NCI-H446 (cell line): ENCODE measurements around the gene TERC.
A peak's percentile ranks its signal among the peaks of the same experiment; 100 is the strongest.
"Not testable (repeated sequence)": the region's sequence is repeated elsewhere in the genome, so short reads cannot be mapped to it uniquely, and the experiment has no call there.

Experiments
- DNase-seq, 2 experiments: peaks; one replicate each; lab custom pipeline; 2025; lab: John Stamatoyannopoulos, UW

The TERC gene

GRCh38 chr3:169771497-169772304 lies 6.8 kb upstream of the TERC start:
- peak; percentile 93 to 98 for DNase-seq

DNA sequence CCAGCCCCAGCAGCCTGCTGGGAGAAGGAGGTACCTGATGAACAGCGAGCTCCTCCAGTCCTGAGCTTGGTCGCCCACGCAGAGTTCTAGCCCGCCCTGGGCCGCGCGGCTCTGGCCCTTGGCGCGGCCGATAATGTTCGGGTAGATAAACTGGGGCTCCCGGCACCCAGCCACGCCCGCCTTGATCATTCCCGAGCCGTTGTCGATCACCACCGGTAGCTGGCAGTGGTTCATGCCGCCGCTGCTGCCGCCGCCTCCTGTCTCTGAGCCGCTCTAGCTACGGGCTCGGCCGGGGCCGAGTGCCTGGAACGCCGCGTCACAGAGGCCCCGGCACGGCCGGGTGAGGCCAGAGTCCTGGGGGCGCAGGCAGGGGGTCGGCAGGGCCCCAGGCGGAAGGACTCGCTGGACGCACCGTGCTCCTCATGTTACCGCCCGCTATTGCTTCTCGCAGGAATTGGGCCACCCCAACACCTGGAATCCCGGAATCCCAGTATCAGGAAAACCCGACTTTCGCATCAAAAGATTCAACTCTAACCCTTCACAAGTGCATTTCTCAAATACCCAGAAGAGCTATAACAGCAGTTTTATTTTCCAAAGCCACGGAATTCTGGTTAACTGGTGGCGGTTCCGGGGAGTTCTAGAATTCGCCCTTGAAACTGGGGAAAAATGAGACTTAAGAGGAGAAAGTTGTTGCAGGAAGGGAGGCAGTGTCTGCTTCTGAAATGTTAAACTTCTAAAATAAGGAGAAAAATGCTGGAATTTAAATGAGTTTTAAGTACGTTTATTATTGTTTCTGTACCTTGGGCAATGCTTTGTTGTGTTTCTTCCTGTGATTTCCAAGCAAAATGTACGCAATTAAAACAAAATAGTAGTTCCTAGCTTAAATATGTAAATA lies 4.7 kb upstream of the TERC start, which contains the start of gene ACTRT3:
Gene ACTRT3, minus strand, starts transcription at position 275 of the 895 bp plus-strand sequence. Its CDS starts 41 bp downstream, at position 234.
- DNase-seq = peak; percentile 33 to 70

- peak in 1 of 2 experiments; percentile 53 for DNase-seq
These were observed 463 bp downstream of the TERC start for GRCh38 chr3:169764312-169764881.

- DNase-seq = no peak
These were observed 4.4 kb downstream of the TERC start for GRCh38 chr3:169760479-169760878.

GRCh38 chr3:169759256-169759655 lies 5.6 kb downstream of the TERC start:
- DNase-seq = no peak

GRCh38 chr3:169758359-169758994 lies 6.4 kb downstream of the TERC start:
- DNase-seq = no peak

DNA sequence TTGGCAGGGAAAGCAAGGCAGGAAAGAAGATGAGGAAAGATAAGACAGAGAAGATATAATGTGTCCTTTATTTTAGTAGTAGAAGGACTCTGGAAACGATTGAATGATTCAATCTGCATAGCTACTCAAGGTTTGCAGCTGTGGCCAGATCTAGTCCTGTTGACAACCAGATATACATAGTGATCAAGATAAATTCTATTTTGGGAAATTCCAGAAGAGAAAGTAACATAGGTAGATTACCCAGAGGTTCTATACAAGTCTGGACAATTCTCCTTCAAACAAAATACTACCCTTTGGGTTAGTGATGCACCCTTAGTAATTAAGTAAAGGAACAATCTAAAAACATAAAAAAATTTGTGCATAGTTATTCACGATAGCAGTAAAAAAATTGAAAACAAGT lies 9.4 kb downstream of the TERC start:
- DNase-seq = no peak

- DNase-seq = no peak
These were observed 10.1 kb downstream of the TERC start for GRCh38 chr3:169754711-169755110.

DNA sequence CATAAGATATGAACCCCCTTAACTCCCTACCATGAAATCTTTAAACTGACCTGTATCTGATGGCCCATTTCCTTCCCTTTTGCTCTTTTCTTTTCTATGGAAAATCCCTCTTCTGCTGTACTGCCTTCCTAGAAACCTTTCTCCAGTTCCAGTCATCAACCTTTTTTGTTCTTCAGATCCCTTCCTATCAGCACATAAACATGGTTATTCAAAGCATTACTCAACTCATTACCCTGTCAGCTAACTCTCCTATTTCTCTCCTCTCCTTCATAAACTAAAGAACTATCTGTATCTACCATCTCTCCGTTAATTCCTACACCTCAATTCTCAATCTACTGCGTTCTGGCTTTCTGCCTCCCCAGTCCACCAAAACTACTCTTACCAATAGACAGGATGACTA lies 13.0 kb downstream of the TERC start:
- no peak for DNase-seq

DNA sequence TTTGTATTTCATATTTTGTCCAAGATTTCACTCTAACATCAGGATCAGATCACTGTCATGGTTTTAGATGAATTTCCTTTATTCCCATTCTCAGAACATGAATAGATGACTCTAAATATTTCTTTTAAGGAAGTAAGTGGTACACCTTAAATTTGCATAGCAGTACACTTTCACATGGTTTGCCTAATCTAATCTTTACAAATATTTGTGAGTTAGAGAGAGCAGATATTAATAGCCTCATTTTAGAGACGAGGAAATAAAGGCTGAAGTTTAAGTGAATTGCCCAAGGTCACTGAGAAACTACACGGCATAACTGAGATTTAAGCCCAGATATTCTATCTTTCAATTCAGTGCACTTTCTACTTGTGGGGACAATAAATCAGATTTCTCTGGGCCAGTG lies 14.2 kb downstream of the TERC start:
- no peak for DNase-seq

GRCh38 chr3:169748670-169749069 lies 16.2 kb downstream of the TERC start:
- DNase-seq = no peak

DNA sequence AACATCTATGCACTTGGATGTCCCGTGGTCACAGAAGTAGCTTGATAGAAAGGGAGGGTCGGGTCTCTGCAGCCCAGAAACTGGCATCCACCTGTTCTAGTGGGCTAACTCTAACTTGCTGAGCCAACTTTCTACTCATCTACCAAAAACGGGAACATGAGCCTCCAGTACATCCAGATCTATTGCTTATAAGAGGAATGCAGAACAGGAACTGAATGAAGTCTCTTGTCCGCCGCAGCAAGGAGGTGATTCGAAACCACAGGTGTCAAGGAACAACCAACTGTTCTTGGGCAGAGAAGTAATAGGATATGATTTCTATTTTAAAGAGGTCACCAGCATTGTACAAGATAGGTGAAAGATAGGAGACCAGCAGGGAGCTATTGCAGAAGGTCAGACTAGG lies 17.9 kb downstream of the TERC start:
- DNase-seq = no peak

DNA sequence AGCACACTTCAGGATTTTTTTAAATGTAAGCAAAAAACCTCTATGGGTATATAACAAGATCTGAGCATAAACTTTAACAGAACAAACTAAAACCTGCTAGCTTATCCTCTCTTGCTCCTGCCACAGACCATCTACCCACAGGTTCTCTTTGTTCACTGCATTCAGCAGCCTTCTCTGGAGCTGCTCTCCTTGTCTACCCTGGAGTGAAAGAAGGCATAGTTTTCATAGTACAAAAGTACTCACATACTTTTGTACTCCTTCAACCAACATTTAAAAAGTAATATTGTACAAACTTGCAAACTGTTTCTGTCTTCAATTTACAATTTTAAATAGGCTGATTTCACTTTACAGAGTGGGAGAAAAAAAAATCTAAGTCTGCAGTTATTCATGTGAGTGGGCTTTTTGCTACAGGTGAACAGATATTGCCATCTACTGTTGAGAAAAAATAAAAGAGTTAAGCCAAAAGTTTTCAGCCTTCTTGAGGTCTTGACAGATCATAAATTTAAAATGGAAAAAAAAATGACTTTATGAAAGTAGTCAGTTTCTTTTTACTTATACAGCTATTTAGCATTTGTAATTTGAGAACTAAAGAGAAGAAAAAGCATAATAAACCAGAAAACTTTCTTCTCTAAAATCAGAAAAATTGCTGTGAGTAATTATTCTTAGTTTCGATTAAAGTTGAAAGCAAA lies 20.4 kb downstream of the TERC start:
- no peak for DNase-seq

DNA sequence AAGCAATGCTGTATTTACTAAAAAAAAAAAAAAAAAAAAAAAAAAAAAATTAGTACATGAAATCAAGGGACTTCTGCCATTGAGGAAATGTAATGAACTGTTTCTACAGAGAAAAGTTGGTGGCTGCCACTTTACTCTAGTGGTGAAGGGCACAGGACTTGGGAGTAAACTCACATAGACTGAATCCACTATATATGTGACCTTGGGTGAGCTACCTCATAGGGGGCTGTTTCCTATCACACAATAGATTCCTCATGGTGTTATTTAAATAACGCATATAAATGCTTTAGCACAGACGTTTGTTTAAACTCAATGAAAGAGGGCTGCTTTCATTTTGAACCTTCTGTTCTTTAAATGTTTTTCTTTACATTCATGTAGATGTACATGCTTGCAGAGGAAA lies 25.8 kb downstream of the TERC start:
- DNase-seq = no peak

DNA sequence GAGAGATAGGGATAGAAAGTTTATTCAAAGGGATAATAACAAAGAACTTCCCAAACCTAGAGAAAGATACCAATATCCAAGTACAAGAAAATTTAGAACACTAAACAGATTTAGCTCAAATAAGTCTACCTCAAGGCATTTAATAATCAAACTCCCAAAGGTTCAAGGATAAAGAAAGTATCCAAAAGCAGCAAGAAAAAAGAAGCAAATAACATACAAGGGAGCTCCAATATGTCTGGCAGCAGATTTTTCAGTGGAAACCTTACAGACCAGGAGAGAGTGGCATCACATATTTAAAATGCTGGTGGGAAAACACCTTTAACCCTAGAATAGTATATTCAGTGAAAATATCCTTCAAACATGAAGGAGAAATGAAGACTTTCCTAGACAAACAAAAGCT lies 33.0 kb downstream of the TERC start:
- DNase-seq = not testable (repeated sequence)

DNA sequence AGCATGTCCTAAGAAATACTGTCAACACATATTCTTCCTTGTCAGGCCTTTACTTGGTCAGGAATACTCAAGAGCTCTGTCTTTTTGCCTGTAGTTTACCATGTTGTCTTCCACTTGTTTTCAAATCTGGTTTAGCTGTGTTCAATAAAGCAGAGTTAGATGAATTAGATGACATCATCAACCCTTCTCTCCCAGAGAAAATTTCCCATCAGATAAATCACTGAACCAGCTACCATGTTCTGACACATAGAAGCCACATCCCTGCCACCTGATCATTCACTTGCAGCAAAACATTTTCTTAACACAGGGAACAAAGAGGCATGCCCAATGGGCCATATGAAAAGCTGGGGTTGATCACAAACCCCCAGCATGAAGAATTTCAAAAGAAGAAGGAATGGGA lies 42.1 kb downstream of the TERC start:
- no peak for DNase-seq

DNA sequence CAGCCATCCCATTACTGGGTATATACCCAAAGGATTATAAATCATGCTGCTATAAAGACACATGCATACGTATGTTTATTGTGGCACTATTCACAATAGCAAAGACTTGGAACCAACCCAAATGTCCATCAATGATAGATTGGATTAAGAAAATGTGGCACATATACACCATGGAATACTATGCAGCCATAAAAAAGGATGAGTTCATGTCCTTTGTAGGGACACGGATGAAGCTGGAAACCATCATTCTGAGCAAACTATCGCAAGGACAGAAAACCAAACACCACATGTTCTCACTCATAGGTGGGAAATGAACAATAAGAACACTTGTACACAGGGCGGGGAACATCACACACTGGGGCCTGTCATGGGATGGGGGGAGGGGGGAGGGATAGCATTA lies 46.4 kb downstream of the TERC start:
- DNase-seq = not testable (repeated sequence)
